Parathyroid adenoma (tissue), 2 donors: Measurements from ENCODE around the gene BCKDHB.

Source experiments
- H2AFZ ChIP-seq: fragments of 300-600 bp; sonication (generic); one replicate; pipeline ENCODE4 v1.7.0; 2017; ENCODE audit warnings: antibody characterized with exemption, mild to moderate bottlenecking
- H3K27ac ChIP-seq: fragments of 300-600 bp; sonication (generic); one replicate; pipeline ENCODE4 v1.7.0; 2017
- H3K27me3 ChIP-seq: fragments of 300-600 bp; sonication (generic); one replicate; pipeline ENCODE4 v1.7.0; 2017; ENCODE audit warnings: low read length; ENCODE audit not compliant: control insufficient read depth, insufficient read depth
- H3K36me3 ChIP-seq: fragments of 300-600 bp; sonication (generic); one replicate; pipeline ENCODE4 v1.7.0; 2017; ENCODE audit warnings: low read length; ENCODE audit not compliant: control insufficient read depth, insufficient read depth
- H3K4me1 ChIP-seq: fragments of 300-600 bp; sonication (generic); one replicate; pipeline ENCODE4 v1.7.0; 2017; ENCODE audit warnings: control low read depth
- H3K4me2 ChIP-seq: fragments of 300-600 bp; sonication (generic); one replicate; pipeline ENCODE4 v1.7.0; 2017; ENCODE audit warnings: low read length
- H3K4me3 ChIP-seq: fragments of 300-600 bp; sonication (generic); one replicate; pipeline ENCODE4 v1.7.0; 2017; ENCODE audit warnings: low read depth, low read length
- H3K79me2 ChIP-seq: fragments of 300-600 bp; sonication (generic); one replicate; pipeline ENCODE4 v1.7.0; 2017; ENCODE audit warnings: control low read depth
- H3K9ac ChIP-seq: fragments of 300-600 bp; sonication (generic); one replicate; pipeline ENCODE4 v1.7.0; 2017; ENCODE audit warnings: mild to moderate bottlenecking
- H3K9me3 ChIP-seq: fragments of 300-600 bp; sonication (generic); one replicate; pipeline ENCODE4 v1.7.0; 2017; ENCODE audit warnings: low read length; ENCODE audit not compliant: control insufficient read depth
- CTCF ChIP-seq: fragments of 300-600 bp; sonication (generic); IDR thresholded peaks from one replicate; pipeline ENCODE4 v1.7.0; 2017; ENCODE audit warnings: antibody characterized with exemption, mild to moderate bottlenecking
- donor health status: primary hyperparathyroidism.

The BCKDHB gene

DNA sequence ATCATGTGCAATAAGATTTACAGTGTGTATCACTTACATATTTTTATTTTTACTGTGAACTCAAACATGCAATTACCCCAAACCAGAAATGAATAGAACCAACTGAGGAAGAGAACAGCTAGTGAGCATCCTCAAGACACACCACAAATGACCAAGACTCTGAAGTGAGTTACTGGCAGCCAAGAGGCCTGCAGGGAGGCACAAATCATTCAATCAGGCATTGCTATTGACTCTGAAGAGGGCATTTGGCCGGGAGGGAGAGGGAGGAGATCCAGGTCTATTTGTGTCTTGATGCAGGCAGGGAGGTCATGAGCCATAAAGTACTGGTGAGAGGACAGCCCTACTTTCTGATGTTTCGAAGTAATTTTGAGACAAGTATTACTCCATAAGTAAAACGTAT is 257.7 kb downstream of the BCKDHB start:
- Histone ChIP-seq H3K4me3 (no peak overlapping the region), H3K27me3 (no peaks in the 10 kb centered on the region), H3K36me3 (no peaks in the 10 kb centered on the region), H3K27ac (no peak overlapping the region), H3K4me1 (no peaks in the 10 kb centered on the region), H3K9ac (no peak overlapping the region), H3K9me3 (no peaks in the 10 kb centered on the region), H3K4me2 (no peak overlapping the region), H3K79me2 (no peaks in the 10 kb centered on the region), H2AFZ (no peak overlapping the region)
- no peak for TF ChIP-seq CTCF

- no peaks in the 10 kb centered on the region for H3K27me3 ChIP-seq
- H3K36me3 ChIP-seq = no peaks in the 10 kb centered on the region
- no peak overlapping the region for H3K27ac ChIP-seq
- H3K9me3 ChIP-seq = no peaks in the 10 kb centered on the region
- no peak overlapping the region for H3K4me3 ChIP-seq
- H3K4me2 ChIP-seq = no peak overlapping the region
- H3K9ac ChIP-seq = no peak overlapping the region
- no peaks in the 10 kb centered on the region for H3K4me1 ChIP-seq
- no peaks in the 10 kb centered on the region for H3K79me2 ChIP-seq
- no peak for TF ChIP-seq CTCF
- no peak overlapping the region for H2AFZ ChIP-seq
These were observed 259.6 kb downstream of the BCKDHB start for GRCh38 chr6:80366051-80366450.

DNA sequence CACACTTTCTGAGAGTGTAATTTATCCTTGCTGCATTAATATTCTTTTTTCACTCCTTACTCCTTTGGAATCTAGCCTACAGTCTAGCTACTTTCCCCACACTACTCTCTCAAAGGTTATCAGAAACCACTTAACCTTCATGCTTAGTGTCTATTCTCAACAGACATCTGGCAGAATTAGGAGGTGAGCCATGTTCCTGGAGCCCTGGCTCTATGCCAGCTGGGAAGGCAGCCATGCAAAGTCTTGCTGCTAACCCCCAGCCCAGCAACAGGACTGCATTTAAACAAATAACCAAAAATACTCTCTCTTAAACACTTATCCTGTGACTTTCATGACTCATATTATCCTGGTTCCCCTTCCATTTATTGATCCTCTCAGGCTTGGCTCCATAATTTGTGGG is 260.2 kb downstream of the BCKDHB start:
- no peaks in the 10 kb centered on the region for H3K79me2 ChIP-seq
- no peak overlapping the region for H3K9ac ChIP-seq
- no peaks in the 10 kb centered on the region for H3K9me3 ChIP-seq
- H3K36me3 ChIP-seq = no peaks in the 10 kb centered on the region
- H3K27me3 ChIP-seq = no peaks in the 10 kb centered on the region
- H2AFZ ChIP-seq = no peak overlapping the region
- no peak for TF ChIP-seq CTCF
- no peaks in the 10 kb centered on the region for H3K4me1 ChIP-seq
- H3K4me3 ChIP-seq = no peak overlapping the region
- H3K27ac ChIP-seq = no peak overlapping the region
- no peak overlapping the region for H3K4me2 ChIP-seq

DNA sequence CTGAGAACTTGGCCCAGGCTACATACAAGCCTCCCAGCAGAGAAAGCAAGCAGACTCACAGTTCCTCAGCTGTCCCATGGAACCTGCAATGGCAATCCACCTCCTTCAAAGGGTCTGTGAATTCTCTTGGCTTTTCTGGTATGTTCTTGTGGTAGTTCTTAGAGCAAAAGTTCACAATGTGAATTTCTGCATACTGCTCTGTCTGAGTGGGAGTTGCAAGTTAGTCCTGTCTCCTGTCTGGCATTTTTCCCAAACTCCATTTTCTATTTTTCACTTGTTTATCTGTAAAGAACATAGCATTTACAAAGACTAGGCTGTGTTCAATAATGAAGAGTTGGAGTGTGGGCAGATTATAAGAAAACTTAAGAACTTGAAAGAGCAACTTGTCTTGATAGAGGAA is 269.9 kb downstream of the BCKDHB start:
- H3K4me2 ChIP-seq = no peak overlapping the region
- no peaks in the 10 kb centered on the region for H3K9me3 ChIP-seq
- no peaks in the 10 kb centered on the region for H3K27me3 ChIP-seq
- H3K27ac ChIP-seq = no peak overlapping the region
- no peak overlapping the region for H3K4me3 ChIP-seq
- no peak for TF ChIP-seq CTCF
- H2AFZ ChIP-seq = no peak overlapping the region
- no peaks in the 10 kb centered on the region for H3K4me1 ChIP-seq
- H3K9ac ChIP-seq = no peak overlapping the region
- no peaks in the 10 kb centered on the region for H3K79me2 ChIP-seq
- H3K36me3 ChIP-seq = no peaks in the 10 kb centered on the region

DNA sequence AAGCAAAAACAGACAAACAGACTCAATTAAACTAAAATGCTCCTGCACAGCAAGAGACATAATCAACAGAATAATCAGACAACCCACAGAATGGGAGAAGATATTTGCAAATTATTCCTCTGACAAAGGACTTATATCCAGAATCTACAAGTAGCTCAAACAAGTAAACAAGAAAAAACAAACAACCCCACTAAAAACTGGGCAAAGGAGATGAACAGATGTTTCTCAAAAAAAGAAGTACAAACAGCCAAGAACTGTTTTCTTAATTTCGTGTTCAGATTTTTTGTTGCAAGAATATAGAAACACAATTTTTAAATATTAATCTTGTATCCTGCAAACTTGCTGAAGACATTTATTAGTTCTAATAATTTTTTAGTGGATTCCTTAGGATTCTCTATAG is 274.1 kb downstream of the BCKDHB start:
- Histone ChIP-seq H3K36me3 (no peaks in the 10 kb centered on the region), H3K4me2 (no peak overlapping the region), H3K79me2 (no peaks in the 10 kb centered on the region), H3K27ac (no peak overlapping the region), H2AFZ (no peak overlapping the region), H3K9ac (no peak overlapping the region), H3K4me1 (no peaks in the 10 kb centered on the region), H3K9me3 (no peaks in the 10 kb centered on the region), H3K4me3 (no peak overlapping the region), H3K27me3 (no peaks in the 10 kb centered on the region)
- TF ChIP-seq CTCF = no peak
